NB4 (cell line): ENCODE results near the gene CCS.

Source experiments
- CTCF ChIP-seq: IDR thresholded peaks from one replicate; pipeline ENCODE4 v1.5.1; 2012; ENCODE audit warnings: low read depth, low read length
- MAX ChIP-seq: IDR thresholded peaks from 2 replicates; pipeline ENCODE4 v1.6.1; 2011; ENCODE audit warnings: low read depth, low read length
- POLR2A ChIP-seq: IDR thresholded peaks from 2 replicates; pipeline ENCODE4 v1.6.1; 2011; ENCODE audit warnings: mild to moderate bottlenecking; ENCODE audit not compliant: insufficient read length; ENCODE audit errors: extremely low read depth

- TF ChIP-seq CTCF (peak; percentile 64), POLR2A (peak; percentile 97), MAX (peak; percentile 32; the same call in 1 of the 2 replicates)
These were observed at the start of gene CCS, which contains the start of gene CCDC87 for GRCh38 chr11:66592457-66593302.
